GM19455 (cell line): ENCODE results near the gene HIC2.
"Not testable (repeated sequence)": the region's sequence is repeated elsewhere in the genome, so short reads cannot be mapped to it uniquely, and the experiment has no call there.

Source experiments
- ATAC-seq: cut with Tn5 transposase; IDR thresholded peaks from one replicate; pipeline ENCODE4 v1.9.1; 2021; ENCODE audit not compliant: unreplicated experiment

HIC2 gene

DNA sequence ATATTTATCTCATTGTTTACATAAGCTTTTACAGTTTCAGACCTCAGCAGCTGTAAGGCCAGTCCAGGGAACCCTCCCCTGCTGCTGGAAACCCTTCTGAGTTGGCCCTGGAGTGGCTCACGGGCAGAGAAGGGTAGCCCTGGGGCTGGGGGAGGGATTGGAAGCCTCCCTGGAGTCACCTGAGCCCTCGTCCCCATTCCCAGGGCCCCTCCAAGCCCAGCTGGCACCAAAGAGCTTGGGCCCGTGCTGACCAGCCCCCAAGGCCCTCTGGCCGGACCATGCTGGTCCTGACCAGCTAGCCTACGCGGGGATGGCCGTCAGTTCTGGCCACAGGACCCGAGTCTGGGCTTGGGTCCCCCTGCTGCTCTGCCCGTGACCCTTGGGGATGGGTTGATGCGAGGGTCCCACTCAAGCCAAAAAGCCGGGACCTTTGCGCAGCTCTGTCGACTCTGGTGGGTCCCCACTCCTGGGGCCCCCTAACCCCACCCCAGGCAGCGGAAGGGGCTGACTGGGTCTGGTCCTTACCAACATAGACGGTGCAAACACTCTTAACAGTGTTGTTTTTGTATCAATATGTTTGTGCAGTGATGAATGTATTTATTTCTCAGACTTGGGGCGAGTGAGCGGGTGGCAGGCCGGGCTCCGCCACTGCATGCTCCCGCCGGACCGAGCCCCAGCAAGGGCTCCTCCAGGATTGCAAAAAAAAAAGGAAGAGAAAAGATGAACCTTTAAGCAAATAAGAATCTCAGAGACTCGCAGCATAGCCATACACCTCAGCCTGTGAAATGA, 32.6 kb downstream of the HIC2 start:
- no peak for ATAC-seq

DNA sequence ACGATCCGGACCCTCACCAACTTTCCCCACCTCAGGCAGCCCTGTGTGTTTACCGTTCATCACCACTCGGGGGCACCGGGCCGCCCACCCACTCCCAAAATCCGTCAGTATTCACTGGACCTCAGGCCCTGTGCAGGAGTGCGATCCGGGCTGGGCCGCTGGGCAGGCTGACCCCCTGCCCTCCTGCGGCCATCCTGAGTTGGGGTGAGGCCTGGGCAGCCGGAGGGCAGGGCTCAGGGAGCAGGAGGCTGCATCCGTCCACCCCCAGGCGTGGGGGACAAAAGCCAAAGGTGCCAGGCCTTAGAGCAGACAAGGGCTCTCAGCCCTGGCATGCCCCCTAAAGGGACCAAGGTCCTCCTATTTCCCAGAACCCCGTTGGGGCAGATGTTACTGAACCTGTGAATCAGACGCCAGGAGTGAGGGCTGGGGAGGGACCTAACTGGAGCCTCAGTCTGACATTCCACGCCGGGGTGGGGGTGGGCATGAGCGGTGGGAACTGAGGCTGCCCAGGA, 33.2 kb downstream of the HIC2 start:
- ATAC-seq, result no peak

DNA sequence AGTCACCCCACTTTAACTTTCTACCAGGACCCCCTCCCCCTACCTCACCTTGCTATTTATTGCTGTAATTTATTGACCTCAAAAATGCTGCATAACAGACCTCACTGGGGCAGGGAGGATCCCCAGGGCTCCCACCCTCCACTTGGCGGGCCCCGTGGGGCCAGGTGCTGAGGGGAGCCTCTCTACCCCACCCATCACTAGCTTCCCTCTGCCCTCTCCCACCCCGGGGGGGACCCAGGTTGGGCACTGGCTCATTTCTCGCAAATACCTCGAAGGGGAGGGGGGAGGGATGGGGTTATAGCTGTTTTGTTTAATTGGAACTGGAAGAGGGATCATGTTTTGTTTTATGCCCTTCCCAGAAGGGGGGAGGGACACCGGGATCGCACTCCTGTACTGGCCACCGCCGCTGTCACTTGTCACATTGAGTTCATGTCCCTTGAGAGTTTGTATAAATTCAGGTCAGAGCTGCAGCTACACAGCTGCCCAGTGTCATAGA, 33.7 kb downstream of the HIC2 start:
- ATAC-seq, result no peak

DNA sequence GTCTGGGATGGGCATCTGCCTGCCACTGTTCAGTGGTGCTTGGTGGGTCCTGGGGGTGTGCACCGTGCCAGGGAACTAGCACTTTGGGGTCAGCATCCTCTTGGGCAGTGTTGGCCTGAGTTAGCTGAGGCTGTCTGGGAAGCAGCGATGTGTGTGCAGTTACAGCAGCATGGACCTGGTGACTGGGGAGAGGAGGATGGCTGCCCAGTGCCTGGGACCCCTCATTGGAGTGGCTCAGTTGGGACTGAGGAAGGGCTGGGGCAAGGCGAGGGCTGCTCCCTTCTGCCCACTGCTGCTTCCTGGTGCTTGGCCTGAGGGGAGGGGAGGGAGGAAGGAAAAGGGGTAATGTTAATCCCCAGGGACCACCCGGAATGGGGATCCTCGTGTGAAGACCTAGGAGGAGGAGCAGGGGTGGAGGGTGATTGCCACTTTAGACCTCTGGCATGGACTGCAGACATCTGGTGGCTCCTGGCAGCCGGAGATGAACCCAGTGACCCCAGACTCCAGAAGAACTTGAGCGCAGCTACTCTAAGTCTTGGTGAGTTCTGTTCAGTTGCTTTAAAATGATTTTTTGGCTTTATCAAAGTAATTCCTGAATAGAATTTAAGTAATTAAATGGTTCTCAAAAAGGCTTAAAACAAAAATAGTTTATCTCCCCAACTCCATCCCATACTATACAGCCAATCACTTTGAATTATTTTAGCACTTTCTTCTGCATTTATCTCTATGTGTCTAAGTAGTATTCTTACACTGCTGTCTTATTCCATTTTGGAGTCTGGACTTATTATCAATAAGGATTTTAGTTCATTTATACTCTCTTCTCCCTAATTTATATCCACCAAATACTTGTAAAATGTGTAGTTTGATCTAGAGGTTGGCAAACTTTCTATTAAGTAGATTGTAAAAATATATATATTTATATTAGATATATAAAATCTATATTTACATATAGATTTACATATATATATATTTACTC, 34.7 kb downstream of the HIC2 start:
- ATAC-seq, result no peak

DNA sequence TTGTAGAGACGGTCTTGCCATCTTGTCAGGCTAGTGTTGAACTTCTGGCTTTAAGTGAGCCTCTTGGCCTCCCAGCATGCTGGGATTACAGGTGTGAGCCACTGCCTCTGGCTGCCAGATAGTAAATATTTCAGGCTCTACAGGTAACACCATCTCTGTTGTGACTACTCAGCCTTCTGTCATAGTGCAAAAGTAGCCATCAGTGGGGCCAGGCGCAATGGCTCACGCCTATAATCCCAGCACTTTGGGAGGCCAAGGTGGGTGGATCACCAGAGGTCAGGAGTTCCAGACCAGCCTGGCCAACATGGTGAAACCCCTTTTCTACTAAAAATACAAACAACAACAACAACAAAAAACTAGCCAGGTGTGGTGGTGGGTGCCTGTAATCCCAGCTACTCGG, 35.5 kb downstream of the HIC2 start:
- ATAC-seq, result not testable (repeated sequence)

DNA sequence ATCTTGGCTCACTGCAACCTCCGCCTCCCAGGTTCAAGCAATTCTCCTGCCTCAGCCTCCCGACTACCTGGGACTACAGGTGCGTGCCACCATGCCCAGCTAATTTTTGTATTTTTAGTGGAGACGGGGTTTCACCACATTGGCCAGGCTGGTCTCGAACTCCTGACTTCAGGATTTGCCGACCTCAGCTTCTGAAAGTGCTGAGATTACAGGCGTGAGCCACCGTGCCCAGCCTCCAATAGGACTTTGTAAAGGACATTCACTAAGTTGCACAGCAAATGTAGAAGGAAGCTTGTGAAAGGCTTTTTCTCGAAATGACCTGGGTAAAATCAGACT, 37.8 kb downstream of the HIC2 start:
- not testable (repeated sequence) for ATAC-seq

DNA sequence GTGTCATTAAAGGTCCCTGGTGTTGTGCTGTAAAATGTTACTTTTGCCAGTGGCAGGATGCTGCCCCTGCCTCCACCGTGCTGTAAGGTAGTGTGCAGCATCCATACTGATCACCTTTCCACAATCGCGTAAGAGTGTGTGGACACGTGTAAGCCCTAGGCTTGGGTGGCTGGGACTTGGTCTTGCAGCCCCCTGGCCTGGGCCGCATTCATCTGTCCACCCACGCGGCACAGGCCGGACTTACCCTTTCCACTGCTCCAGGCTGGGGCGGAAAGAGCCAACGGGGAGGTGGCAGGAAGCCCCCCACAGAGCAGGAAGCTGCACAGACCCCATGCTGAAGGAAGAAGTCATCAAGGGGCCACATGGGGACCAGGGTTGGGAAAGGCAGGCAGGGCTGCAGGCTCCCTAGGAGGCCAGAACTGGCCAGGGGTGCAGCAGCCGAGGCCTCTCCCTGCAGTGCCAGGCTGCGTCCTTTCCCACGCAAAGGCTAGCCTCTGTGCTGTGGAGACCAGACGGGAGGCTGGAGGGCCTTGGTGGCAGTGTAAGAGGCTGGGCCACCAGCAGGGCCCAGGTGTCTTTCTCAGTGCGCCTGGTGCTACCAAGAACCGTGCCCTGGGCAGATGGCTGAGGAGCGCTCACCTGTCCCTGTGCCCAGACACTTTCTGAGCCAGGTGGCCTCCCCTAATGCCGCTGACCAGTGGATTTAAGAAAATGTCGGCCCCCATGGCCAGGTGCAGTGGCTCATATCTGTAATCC, 38.3 kb downstream of the HIC2 start:
- no peak for ATAC-seq

DNA sequence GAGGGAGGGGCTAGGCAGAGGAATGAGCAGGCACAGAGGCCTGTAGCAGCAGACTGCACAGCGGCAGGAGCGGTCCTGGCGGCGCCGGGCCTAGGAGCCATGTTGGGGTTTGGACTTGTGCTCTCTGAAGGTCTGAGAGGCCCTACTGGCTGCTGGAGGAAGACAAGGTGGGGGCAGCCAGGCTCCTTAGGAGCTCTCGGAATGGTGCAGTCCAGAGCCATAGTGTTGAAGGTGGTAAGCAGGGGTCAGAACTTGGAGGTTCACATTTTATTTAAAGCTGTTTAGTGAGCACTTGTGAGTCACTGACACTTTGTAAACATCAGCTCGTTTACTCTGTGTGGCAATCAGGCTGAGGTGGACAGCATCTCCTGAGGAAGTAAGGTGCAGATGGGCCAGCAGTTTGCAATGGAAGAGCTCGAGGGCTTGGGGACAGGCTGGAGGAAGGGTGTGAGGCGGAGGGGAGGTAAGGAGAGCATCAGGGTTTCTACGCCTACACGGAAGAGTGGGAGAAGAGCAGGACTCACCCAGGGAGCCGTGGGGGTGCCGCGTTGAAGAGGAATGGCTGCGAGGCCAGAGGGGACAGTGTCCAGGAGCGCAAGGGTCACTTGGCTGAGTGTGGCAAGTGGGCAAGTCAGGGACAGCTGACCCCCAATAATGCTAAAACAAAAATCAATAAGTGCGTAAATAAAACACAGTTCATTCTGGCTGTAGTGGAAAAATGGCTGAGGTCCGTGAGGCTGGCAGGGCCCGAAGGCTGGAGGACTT, 40.0 kb downstream of the HIC2 start:
- no peak for ATAC-seq

DNA sequence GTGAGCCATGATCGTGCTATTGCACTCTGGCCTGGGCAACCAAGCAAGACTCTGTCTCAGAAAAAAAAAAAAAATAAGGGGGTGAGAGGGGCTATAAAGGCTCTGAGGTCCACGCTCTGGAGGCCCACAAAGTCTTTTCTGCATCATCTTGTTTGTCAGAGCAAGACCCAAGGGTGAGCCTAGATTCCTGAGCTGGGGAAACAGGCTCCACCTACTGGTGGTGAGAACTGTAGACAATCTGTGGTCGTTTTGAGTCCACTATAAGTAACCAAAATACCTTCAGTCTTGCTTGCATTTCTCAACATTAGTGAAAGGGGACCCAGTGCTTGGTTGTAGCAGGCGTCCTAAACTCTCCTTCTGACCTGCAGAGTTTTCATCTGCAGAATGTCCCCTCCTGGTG, 45.5 kb downstream of the HIC2 start:
- not testable (repeated sequence) for ATAC-seq

DNA sequence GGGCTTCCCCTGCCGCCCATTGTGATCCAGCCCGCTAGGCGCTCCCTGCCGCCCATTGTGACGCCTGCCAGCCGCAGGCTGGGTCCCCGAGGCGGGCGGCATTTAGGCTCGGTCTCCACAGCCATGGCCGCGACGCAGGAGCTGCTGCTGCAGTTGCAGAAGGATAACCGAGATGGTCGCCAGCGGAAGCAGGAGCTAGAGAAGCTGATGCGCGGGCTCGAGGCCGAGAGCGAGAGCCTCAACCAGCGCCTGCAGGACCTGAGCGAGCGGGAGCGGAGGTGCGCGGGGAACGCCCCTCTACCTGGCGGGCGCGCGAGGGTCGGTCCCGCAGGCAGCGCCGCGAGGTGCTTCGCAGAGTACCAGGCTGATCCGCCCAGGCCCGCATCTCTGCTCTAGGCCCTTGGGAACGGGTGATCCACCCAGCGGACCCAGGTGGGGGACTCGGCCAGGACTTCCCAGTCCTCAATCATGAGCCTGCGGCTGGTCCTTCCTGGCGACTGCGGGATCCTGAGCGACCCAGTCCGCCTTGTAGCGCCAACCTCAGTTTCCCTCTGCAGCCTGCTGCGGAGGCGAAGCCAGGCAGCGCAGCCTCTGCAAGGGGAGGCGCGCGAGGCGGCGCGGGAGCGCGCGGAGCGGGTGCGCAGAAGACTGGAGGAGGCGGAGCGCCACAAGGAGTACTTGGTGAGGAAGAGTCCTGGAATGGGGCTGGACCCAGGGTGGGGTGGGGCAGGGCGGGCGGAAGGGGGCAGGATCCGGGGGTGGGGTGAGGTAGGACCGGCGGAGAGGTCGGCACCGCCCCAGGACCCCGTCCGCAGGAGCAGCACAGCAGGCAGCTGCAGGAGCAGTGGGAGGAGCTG, 50.4 kb downstream of the HIC2 start, which contains the start of gene TMEM191C:
Gene TMEM191C (plus strand): TSS at position 51 of the 857 bp plus-strand sequence. CDS start 73 bp downstream, at position 124.
- ATAC-seq, result not testable (repeated sequence)

DNA sequence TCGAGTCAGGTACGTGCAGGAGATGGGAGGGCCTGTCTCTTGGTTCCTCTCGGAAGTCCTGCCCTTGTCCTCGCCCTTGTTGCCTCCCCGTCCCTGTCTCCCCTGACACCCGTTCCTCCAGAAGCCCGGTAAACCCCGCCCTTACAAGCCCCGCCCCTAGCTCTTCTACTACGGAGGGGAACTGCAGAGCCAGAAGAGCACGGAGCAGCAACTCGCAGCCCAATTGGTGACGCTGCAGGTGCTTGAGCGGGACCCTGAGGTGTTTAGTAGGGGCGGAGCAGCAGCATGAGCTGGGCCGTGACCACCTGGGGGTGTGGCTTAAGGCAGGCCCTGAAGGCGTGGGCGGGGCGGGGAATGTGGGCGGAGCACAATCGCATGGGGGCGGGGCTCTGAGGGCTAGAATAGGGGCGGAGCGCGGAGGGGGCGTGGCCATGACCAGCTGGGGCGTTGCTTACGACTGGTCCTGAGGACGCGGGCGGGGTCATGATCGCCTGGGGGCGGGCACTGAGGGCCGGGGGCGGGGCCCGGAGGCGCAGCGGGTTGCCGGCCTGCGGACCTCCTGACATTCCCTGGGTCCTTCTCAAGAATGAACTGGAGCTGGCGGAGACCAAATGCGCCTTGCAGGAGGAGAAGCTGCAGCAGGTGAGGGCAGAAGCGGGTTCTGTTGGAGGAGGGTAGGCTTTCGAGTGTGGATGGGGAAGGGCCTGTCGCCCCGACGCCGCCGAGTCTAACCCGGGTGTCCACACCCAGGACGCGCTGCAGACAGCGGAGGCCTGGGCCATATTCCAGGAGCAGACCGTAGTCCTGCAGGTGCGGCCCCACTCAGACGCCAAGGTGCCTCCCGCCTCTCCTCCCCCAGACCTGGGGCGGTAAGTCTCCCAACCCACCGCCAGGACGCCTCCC, 51.3 kb downstream of the HIC2 start:
- peak; percentile 88 for ATAC-seq

DNA sequence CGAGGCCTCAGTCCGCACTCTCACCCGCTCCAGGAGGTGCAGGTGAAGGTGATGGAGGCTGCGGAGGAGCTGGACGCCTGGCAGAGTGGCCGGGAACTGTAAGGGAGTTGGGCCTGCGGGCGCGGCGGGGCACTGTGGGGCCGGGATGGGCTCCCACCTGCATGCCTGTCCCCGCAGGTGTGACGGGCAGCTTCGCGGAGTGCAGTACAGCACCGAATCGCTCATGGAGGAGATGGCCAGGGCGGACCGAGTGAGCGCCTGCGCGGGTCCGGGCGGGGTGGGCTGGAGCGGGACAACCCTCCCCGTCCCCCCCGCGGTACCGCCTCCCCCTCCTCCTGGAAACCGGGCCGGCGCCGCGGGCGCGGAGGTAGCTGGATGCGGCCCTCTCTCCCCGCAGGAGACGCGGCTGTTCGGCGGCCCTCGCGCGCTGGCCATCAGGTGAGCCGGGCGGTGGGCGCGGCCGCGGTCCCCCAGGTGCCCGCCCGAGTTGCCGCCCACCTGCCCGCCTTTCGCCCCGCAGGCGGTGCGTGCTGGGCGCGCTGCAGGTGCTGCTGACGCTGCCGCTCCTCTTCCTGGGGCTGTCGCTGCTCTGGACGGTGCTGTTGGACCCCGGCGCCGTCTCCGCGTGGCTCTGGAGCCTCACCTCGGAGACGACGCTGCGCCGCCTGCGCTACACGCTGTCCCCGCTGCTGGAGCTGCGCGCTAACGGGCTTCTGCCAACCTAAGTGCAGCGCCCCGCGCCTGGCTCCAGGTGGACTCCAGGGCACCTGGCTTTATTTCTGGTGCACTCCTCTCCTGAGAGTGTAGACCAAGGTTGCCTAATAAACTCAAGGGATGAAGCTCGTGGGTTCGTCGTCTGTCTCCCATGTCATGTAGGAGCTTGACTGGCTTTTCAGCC, 52.2 kb downstream of the HIC2 start:
- not testable (repeated sequence) for ATAC-seq

DNA sequence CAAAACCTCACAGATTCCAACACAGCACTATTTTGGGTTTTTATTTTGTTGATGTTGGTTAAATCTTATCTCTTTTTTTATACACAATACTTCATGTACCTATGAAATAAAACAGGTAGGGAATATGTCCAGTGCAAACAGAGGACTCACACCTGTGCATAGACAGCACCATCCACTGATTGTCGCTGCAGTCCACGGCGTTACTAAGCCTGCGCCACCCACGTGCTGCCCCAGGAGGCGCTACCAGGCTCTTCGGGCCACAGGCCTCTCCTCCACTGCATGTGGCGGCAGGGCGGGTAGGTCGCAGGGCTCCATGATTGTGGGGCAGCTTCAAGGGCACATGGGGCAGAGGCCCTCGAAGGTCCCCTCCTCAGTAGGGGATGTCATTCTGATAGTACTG, 55.8 kb downstream of the HIC2 start:
- not testable (repeated sequence) for ATAC-seq

DNA sequence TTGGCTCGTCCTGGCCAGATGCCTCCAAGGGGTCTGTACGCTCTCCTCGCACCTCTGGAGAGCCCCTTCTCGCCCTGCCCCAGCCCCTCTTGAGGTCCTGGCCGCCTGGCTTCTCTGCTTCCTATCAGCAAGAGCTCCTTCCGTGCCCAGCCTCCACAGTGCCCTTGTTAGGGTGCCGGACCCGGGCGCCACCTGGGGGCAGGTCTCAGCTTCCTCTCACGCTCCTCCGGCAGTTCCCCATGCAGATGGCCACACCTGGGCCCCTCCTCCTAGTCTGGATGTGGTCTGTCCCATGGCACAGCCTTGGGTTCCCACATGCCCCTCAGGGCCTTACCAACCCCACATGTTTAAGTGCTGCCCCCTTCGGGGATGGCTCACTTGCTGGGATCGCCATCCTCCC, 56.5 kb downstream of the HIC2 start:
- not testable (repeated sequence) for ATAC-seq

DNA sequence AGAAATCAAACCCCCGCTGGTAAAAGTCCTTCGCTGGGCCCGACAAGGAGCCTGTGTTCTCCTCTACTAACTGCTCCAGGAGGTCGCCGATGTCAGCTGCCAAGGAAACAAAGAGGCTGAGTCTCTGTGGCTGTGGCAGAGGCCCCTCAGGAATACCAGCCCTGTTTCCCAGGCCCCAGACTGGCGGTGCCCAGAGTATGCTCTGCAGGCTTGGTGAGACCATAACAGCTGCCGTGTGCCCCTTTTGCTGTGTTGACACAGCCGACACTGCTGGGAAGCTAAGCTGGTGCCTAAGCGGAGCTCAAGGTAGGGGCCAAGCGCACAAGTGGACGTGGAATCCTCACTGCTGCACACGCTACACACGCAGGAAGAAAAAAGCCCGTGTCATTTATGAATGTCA, 66.9 kb downstream of the HIC2 start:
- not testable (repeated sequence) for ATAC-seq

DNA sequence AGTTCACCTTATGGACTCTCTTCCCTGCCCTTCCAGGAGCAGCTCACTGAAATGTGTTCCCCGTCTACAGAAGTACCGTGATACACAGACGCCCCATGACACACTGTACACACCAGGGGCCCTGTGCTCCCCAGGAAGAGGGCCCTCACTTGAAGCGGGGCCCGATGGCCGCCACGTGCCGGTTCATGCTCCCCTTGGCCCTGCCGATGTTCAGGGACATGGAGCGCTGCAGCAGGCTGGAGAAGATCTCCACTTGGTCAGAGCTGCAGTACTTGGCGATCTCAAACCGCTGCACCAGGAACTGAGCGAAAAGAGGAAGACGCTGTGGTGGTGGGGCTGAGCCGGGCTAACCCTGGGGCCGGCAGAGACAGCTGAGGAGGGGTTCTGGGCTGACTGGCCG, 70.6 kb downstream of the HIC2 start:
- ATAC-seq, result not testable (repeated sequence)

DNA sequence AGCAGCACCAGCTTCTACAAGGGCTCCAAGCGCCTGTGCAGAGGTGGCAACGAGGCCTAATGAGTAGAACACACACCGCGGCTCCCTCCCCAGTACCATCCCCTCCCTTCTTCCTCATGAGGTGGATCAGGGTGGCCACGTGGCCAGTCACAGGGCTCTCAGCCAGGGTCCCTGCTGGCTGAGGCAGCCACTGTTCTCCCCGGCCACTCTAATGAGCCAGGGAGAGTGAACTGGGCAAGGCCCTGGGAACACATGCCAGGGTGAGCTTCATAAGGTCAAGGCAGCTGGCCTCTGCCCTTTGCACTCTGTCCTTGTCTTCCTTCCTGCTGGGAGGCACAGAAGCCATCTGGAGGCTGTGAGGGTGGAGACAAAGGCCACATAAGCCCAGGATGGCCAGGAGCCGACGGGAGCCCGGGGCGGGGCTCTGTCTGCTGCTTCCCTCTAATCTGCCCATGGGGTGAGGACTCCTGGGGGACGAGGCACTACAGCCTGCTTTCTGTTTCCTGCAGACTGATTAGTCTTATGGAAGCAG, 72.0 kb downstream of the HIC2 start:
- not testable (repeated sequence) for ATAC-seq
